ENCODE data around the gene DAPK1. TPM values are rescaled to one million over a fixed set of nuclear protein-coding genes. Genes with fewer than 3 reads are reported as not detected.
A peak's percentile ranks its signal among the peaks of the same experiment; 100 is the strongest.

The DAPK1 gene
- total RNA-seq, 4 donors from 2014 or later, result 5.4 to 13.4 (median 9.8) TPM

GRCh38 chr9:87678650-87679355 lies 181.1 kb downstream of the DAPK1 start:
- H3K9me3 ChIP-seq, result no peaks in the 10 kb centered on the region
- no peak overlapping the region for H3K4me3 ChIP-seq
- no peak for DNase-seq (ENCODE audit: low spot score in 2 of 2)
- WGBS, result 80% methylated on average over 9 of the region's 9 CpGs
- H3K27me3 ChIP-seq, result no peaks in the 10 kb centered on the region
- TF ChIP-seq CTCF (IDR thresholded peaks at IDR 0.05), result peak; percentile 63 to 74
- TF ChIP-seq POLR2AphosphoS5 (IDR thresholded peaks at IDR 0.05), result no peak
- TF ChIP-seq POLR2A (IDR thresholded peaks at IDR 0.05), result no peak
- no peak for TF ChIP-seq EP300 (IDR thresholded peaks at IDR 0.05)
- H3K36me3 ChIP-seq, result peaks cover 6% of the 10 kb centered on the region
- no peaks in the 10 kb centered on the region for H3K4me1 ChIP-seq
- no peak overlapping the region for H3K27ac ChIP-seq

- WGBS, result 90% methylated on average over 10 of the region's 11 CpGs
- Histone ChIP-seq H3K4me1 (peaks cover 8% of the 10 kb centered on the region), H3K4me3 (no peak overlapping the region), H3K27me3 (no peaks in the 10 kb centered on the region), H3K36me3 (peaks cover 6% of the 10 kb centered on the region), H3K27ac (no peak overlapping the region), H3K9me3 (no peaks in the 10 kb centered on the region)
- no peak for DNase-seq (ENCODE audit: low spot score in 2 of 2)
- TF ChIP-seq CTCF (IDR thresholded peaks at IDR 0.05) (no peak), POLR2A (IDR thresholded peaks at IDR 0.05) (no peak), POLR2AphosphoS5 (IDR thresholded peaks at IDR 0.05) (no peak), EP300 (IDR thresholded peaks at IDR 0.05) (no peak)
Measured at GRCh38 chr9:87681271-87682061, 183.8 kb downstream of the DAPK1 start.

- Histone ChIP-seq H3K27ac (no peak overlapping the region), H3K36me3 (peaks cover 6% of the 10 kb centered on the region), H3K9me3 (no peaks in the 10 kb centered on the region), H3K27me3 (no peaks in the 10 kb centered on the region), H3K4me1 (peaks cover 8% of the 10 kb centered on the region), H3K4me3 (no peak overlapping the region)
- no peak for DNase-seq (ENCODE audit: low spot score in 2 of 2)
- no peak for TF ChIP-seq POLR2AphosphoS5 (IDR thresholded peaks at IDR 0.05)
- TF ChIP-seq EP300 (IDR thresholded peaks at IDR 0.05), result no peak
- TF ChIP-seq POLR2A (IDR thresholded peaks at IDR 0.05), result no peak
- TF ChIP-seq CTCF (IDR thresholded peaks at IDR 0.05), result no peak
- WGBS, result 41% methylated on average over 2 of the region's 4 CpGs
Measured at GRCh38 chr9:87682085-87682484, 184.4 kb downstream of the DAPK1 start.

- no peaks in the 10 kb centered on the region for H3K27me3 ChIP-seq
- no peak overlapping the region for H3K4me3 ChIP-seq
- H3K4me1 ChIP-seq, result peaks cover 8% of the 10 kb centered on the region
- 83% methylated on average over 4 of the region's 4 CpGs for WGBS
- no peak for DNase-seq (ENCODE audit: low spot score in 2 of 2)
- no peaks in the 10 kb centered on the region for H3K9me3 ChIP-seq
- peaks cover 6% of the 10 kb centered on the region for H3K36me3 ChIP-seq
- H3K27ac ChIP-seq, result no peak overlapping the region
- no peak for TF ChIP-seq POLR2AphosphoS5 (IDR thresholded peaks at IDR 0.05)
- no peak for TF ChIP-seq CTCF (IDR thresholded peaks at IDR 0.05)
- no peak for TF ChIP-seq POLR2A (IDR thresholded peaks at IDR 0.05)
- TF ChIP-seq EP300 (IDR thresholded peaks at IDR 0.05), result no peak
Measured at GRCh38 chr9:87682618-87683017, 185.0 kb downstream of the DAPK1 start.

Data from suprapubic skin (tissue), 4 donors.